HG03342 (cell line): Measurements from ENCODE around the gene CTRL.
"Not testable (repeated sequence)": the region's sequence is repeated elsewhere in the genome, so short reads cannot be mapped to it uniquely, and the experiment has no call there.

ENCODE experiments used
- ATAC-seq: cut with Tn5 transposase; IDR thresholded peaks from one replicate; pipeline ENCODE4 v1.9.1; 2021; ENCODE audit warnings: mild to moderate bottlenecking, moderate library complexity; ENCODE audit not compliant: unreplicated experiment

CTRL gene

GRCh38 chr16:67931712-67932461, at the start of gene CTRL:
Gene CTRL (minus strand): TSS chr16:67931862. CDS start chr16:67931852, 10 bp downstream.
- ATAC-seq: no peak

GRCh38 chr16:67979955-67980678, 48.5 kb upstream of the CTRL start, which contains the start of gene DPEP3:
Gene DPEP3 (minus strand): TSS chr16:67980499. CDS start chr16:67980380, 119 bp downstream.
- no peak for ATAC-seq

- no peak for ATAC-seq
These were observed 46.0 kb upstream of the CTRL start for GRCh38 chr16:67977469-67978227.

- ATAC-seq: no peak
These were observed 45.3 kb upstream of the CTRL start for GRCh38 chr16:67977005-67977404.

- no peak for ATAC-seq
These were observed 44.5 kb upstream of the CTRL start for GRCh38 chr16:67976205-67976604.

- ATAC-seq: no peak
These were observed 43.9 kb upstream of the CTRL start for GRCh38 chr16:67975321-67976105.

GRCh38 chr16:67972285-67972684, 40.6 kb upstream of the CTRL start:
- ATAC-seq: not testable (repeated sequence)

GRCh38 chr16:67971111-67971510, 39.4 kb upstream of the CTRL start:
- no peak for ATAC-seq

- no peak for ATAC-seq
These were observed 37.8 kb upstream of the CTRL start for GRCh38 chr16:67969254-67970039.

- ATAC-seq: peak; percentile 83
These were observed 37.0 kb upstream of the CTRL start, which contains the start of gene SLC12A4 for GRCh38 chr16:67968400-67969253. Gene SLC12A4 (minus strand): TSS chr16:67968637. CDS start chr16:67968553, 84 bp downstream.

- peak; percentile 23 for ATAC-seq
These were observed 36.3 kb upstream of the CTRL start for GRCh38 chr16:67967958-67968399.

GRCh38 chr16:67967183-67967957, 35.7 kb upstream of the CTRL start:
- ATAC-seq: no peak

- ATAC-seq: no peak
These were observed 35.0 kb upstream of the CTRL start for GRCh38 chr16:67966549-67967182.

- ATAC-seq: no peak
These were observed 34.2 kb upstream of the CTRL start for GRCh38 chr16:67965668-67966548.

- no peak for ATAC-seq
These were observed 32.9 kb upstream of the CTRL start for GRCh38 chr16:67964477-67965131.
